Suprapubic skin (tissue), 4 donors: Measurements from ENCODE around the gene MRTO4.

Source experiments
- CTCF ChIP-seq, 2 donors: fragments of 200-600 bp in 1 of 2; fragments of 450-650 bp in 1 of 2; sonication (generic) in 1 of 2; IDR thresholded peaks; one replicate each; pipeline ENCODE4 v1.5.1; 2016 to 2019; ENCODE audit warnings: antibody characterized with exemption in 2 of 2, mild to moderate bottlenecking in 1 of 2, moderate library complexity in 1 of 2
- EP300 ChIP-seq: sonication (generic); formaldehyde crosslinking; IDR thresholded peaks from one replicate; pipeline ENCODE4 v1.6.1; 2017; ENCODE audit warnings: antibody characterized with exemption
- POLR2A ChIP-seq, 2 donors: fragments of 450-650 bp; IDR thresholded peaks; one replicate each; pipeline ENCODE4 v1.6.1; 2017; ENCODE audit warnings: antibody characterized with exemption in 2 of 2, mild to moderate bottlenecking in 2 of 2, moderate library complexity in 2 of 2
- POLR2AphosphoS5 ChIP-seq, 3 donors: sonication (generic); formaldehyde crosslinking; IDR thresholded peaks; one replicate each; pipeline ENCODE4 v1.6.1; 2017; ENCODE audit warnings: antibody characterized with exemption in 3 of 3

DNA sequence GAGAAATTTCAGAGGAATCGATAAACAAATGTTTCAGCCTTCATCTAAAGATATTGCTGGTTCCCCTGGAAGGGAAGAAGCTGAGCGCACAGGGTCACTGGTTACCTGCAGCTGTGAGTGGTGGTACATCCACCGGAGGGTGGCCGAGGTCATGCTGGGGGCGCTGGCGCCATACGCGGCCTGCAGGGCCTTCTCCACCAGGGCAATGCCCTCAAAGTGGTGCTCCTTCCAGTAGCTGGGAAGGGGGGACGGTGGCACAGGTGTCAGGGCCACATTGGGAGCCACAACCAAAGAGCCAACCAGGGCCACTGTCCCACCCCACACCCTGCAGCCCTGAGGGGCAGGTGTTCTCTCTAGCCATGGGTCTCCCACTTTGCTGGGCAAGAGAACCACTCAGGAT is 32.3 kb downstream of the MRTO4 start:
- TF ChIP-seq CTCF (IDR thresholded peaks at IDR 0.05) (no peak), POLR2A (IDR thresholded peaks at IDR 0.05) (no peak), EP300 (no peak), POLR2AphosphoS5 (IDR thresholded peaks at IDR 0.05) (no peak)
